Measurements from ENCODE around the gene LRRC8D. TPM values are rescaled to one million over a fixed set of nuclear protein-coding genes. Genes with fewer than 3 reads are reported as not detected.

Gene LRRC8D
- total RNA-seq, 1 experiment from 2014 or later: 15.0 TPM

- TF ChIP-seq REST (IDR thresholded peaks at IDR 0.05; ENCODE audit: low read depth) (no peak), MAX (IDR thresholded peaks at IDR 0.05) (no peak), ELF1 (IDR thresholded peaks at IDR 0.05; ENCODE audit: borderline replicate concordance, low read depth) (no peak), RAD21 (IDR thresholded peaks at IDR 0.05; ENCODE audit: low read depth) (no peak)
Observed at GRCh38 chr1:89831462-89832120, 10.8 kb downstream of the LRRC8D start (continued).

- H3K9me2 ChIP-seq (ENCODE audit: insufficient read depth): no peaks in the 10 kb centered on the region
- RAD21 ChIA-PET (ENCODE audit: low non-redundant PET in 1 of 2, low total read pairs in 2 of 2, uncharacterized antibody in 2 of 2, unreplicated experiment in 2 of 2): no interaction called here
- H3K79me2 ChIP-seq (ENCODE audit: insufficient read depth, low read length): no peaks in the 10 kb centered on the region
- TF ChIP-seq EZH2phosphoT487 (IDR thresholded peaks at IDR 0.05; ENCODE audit: borderline replicate concordance): no peak
- TF ChIP-seq ZBTB33 (IDR thresholded peaks at IDR 0.05; ENCODE audit: extremely low read depth, insufficient replicate concordance, low read length): no peak
- no peak for TF ChIP-seq SRF (IDR thresholded peaks at IDR 0.05; ENCODE audit: low read depth)
- TF ChIP-seq SP1 (IDR thresholded peaks at IDR 0.05; ENCODE audit: low read depth): no peak
- TF ChIP-seq CBX3 (IDR thresholded peaks at IDR 0.05; ENCODE audit: low read depth): no peak
- no peak for TF ChIP-seq ELF1 (IDR thresholded peaks at IDR 0.05; ENCODE audit: borderline replicate concordance, low read depth)
- TF ChIP-seq CEBPB (IDR thresholded peaks at IDR 0.05; ENCODE audit: low read depth): no peak
- TF ChIP-seq CTCF (IDR thresholded peaks at IDR 0.05 in 2 of 3, conservative IDR thresholded peaks at IDR 0.05 in 1 of 3; ENCODE audit: borderline replicate concordance in 1 of 3, insufficient read depth in 1 of 3, low read depth in 2 of 3, low read length in 2 of 3): no peak
- TF ChIP-seq POLR2AphosphoS5 (IDR thresholded peaks at IDR 0.05; ENCODE audit: low read depth, low read length): no peak
- CTCF ChIA-PET: no interaction called here
- no peak overlapping the region for H3K4me3 ChIP-seq (replicated peaks in 1 of 2; ENCODE audit: low read depth in 1 of 2, low read length in 2 of 2)
- DNase-seq (ENCODE audit: low read depth, low spot score): no peak
- H3K4me1 ChIP-seq (ENCODE audit: control insufficient read depth in 1 of 2, insufficient read depth in 2 of 2, low read length in 2 of 2): no peaks in the 10 kb centered on the region
- ATAC-seq: no peak
- H3K36me3 ChIP-seq (ENCODE audit: control insufficient read depth in 1 of 2, insufficient read depth in 2 of 2, low read length in 2 of 2): no peaks in the 10 kb centered on the region
- H3K9ac ChIP-seq (ENCODE audit: low read length): no peak overlapping the region
- H3K4me2 ChIP-seq (ENCODE audit: low read length): no peak overlapping the region
- no peaks in the 10 kb centered on the region for H4K20me1 ChIP-seq (ENCODE audit: insufficient read depth)
- no peak overlapping the region for H3K27ac ChIP-seq (ENCODE audit: low read depth, low read length)
- H3K27me3 ChIP-seq (ENCODE audit: insufficient read depth, low read length): no peaks in the 10 kb centered on the region
- intact Hi-C loops (cut with micrococcal nuclease): no loop called here
- BruUV-seq (replicated peaks): no TSS peak
- no peak overlapping the region for H2AFZ ChIP-seq (ENCODE audit: low read depth, low read length, poor library complexity, severe bottlenecking)
- no peaks in the 10 kb centered on the region for H3K9me3 ChIP-seq (ENCODE audit: control insufficient read depth in 1 of 2, insufficient read depth in 1 of 2, low read depth in 1 of 2, low read length in 2 of 2)
- POLR2A ChIA-PET: no interaction called here
Observed at GRCh38 chr1:89832496-89833127, 11.8 kb downstream of the LRRC8D start.

Measured in HCT116 (cell line).